PC-3 (cell line): ENCODE data around the gene UGT1A9. TPM values are rescaled to one million over a fixed set of nuclear protein-coding genes. Genes with fewer than 3 reads are reported as not detected.

ENCODE experiments used
- ATAC-seq: fragments of 200-7000 bp; cut with Tn5 transposase; 2 replicates; pipeline ENCODE4 v1.9.1; 2020; ENCODE audit warnings: mild to moderate bottlenecking, moderate library complexity
- BruUV-seq: library from RNA; stranded (reverse); fragments of 400-500 nt; replicated peaks from 2 replicates; lab custom pipeline; 2021; lab: Mats Ljungman, UMichigan
- CTCF ChIA-PET: fragments of 300-600 bp; sonication (Branson Sonifier 250); formaldehyde crosslinking; loops from one replicate; lab custom pipeline; 2022; ENCODE audit warnings: antibody characterized with exemption; lab: Charles Lee
- POLR2A ChIA-PET: fragments of 300-600 bp; sonication (Branson Sonifier 250); formaldehyde crosslinking; loops from one replicate; lab custom pipeline; 2022; ENCODE audit warnings: antibody characterized with exemption; ENCODE audit not compliant: unreplicated experiment; lab: Charles Lee
- DNase-seq: peaks from one replicate; pipeline ENCODE4 v3.0.0-alpha.2; 2015
- H2AFZ ChIP-seq: fragments of 300-600 bp; sonication (generic); 2 replicates; pipeline ENCODE4 v1.6.0; 2016; ENCODE audit warnings: antibody characterized with exemption, low read length
- H3F3A ChIP-seq: fragments of 300-600 bp; sonication (generic); one replicate; pipeline ENCODE4 v1.6.0; 2017; ENCODE audit warnings: antibody characterized with exemption, low read length, control low read depth, mild to moderate bottlenecking; ENCODE audit not compliant: unreplicated experiment
- H3K27ac ChIP-seq: fragments of 300-600 bp; sonication (generic); 2 replicates; pipeline ENCODE4 v1.5.1; 2016; ENCODE audit warnings: mild to moderate bottlenecking, low read length
- H3K27me3 ChIP-seq: fragments of 300-600 bp; sonication (generic); 2 replicates; pipeline ENCODE4 v1.6.1; 2016; ENCODE audit warnings: low read length, mixed read lengths
- H3K36me3 ChIP-seq: fragments of 300-600 bp; sonication (generic); 2 replicates; pipeline ENCODE4 v1.6.1; 2016; ENCODE audit warnings: low read depth, mixed run types, low read length, mixed read lengths
- H3K4me1 ChIP-seq: fragments of 300-600 bp; sonication (generic); 2 replicates; pipeline ENCODE4 v1.5.1; 2016; ENCODE audit warnings: low read length; ENCODE audit not compliant: insufficient read depth
- H3K4me2 ChIP-seq: fragments of 300-600 bp; sonication (generic); 2 replicates; pipeline ENCODE4 v1.6.0; 2016; ENCODE audit warnings: low read length
- H3K4me3 ChIP-seq: fragments of 300-600 bp; sonication (generic); 2 replicates; pipeline ENCODE4 v1.5.1; 2016; ENCODE audit warnings: mild to moderate bottlenecking, low read length, mixed read lengths
- H3K79me2 ChIP-seq: fragments of 300-600 bp; sonication (generic); 2 replicates; pipeline ENCODE4 v1.6.1; 2017; ENCODE audit warnings: low read length, mixed read lengths
- H3K9ac ChIP-seq: fragments of 300-600 bp; sonication (generic); 2 replicates; pipeline ENCODE4 v1.6.0; 2016; ENCODE audit warnings: mild to moderate bottlenecking, low read length
- H3K9me2 ChIP-seq: fragments of 300-600 bp; sonication (generic); replicated peaks from 2 replicates; pipeline ENCODE4 v1.6.1; 2016; ENCODE audit warnings: mixed run types, low read length, mixed read lengths
- H3K9me3 ChIP-seq: fragments of 300-600 bp; sonication (generic); 2 replicates; pipeline ENCODE4 v1.6.1; 2016; ENCODE audit warnings: low read length, mixed read lengths
- H4K20me1 ChIP-seq: fragments of 300-600 bp; sonication (generic); 2 replicates; pipeline ENCODE4 v1.6.1; 2016; ENCODE audit warnings: low read length, mixed read lengths
- EZH2 ChIP-seq: fragments of 300-600 bp; sonication (generic); IDR thresholded peaks from one replicate; pipeline ENCODE4 v1.6.1; 2017; ENCODE audit warnings: antibody characterized with exemption, mild to moderate bottlenecking, low read length; ENCODE audit not compliant: unreplicated experiment
- EZH2phosphoT487 ChIP-seq: fragments of 300-600 bp; sonication (generic); IDR thresholded peaks from 2 replicates; pipeline ENCODE4 v1.6.1; 2018; ENCODE audit warnings: mild to moderate bottlenecking, antibody characterized with exemption, low read length, borderline replicate concordance
- intact Hi-C: fragments of 100-400 bp; cut with micrococcal nuclease; formaldehyde crosslinking; loops from 2 replicates; pipeline ENCODE4 v1.9.0; 2023
- total RNA-seq: library from RNA; depleted of rRNA; stranded (reverse); fragments of >200 nt; gene quantifications from 2 replicates; pipeline ENCODE4 v1.2.3, GENCODE V29; 2014
- TF ChIP-seq, protein P1 (sequence below): fragments of 300-600 bp; sonication (generic); conservative IDR thresholded peaks from 2 replicates; pipeline ENCODE4 v1.5.1; 2017; ENCODE audit warnings: antibody characterized with exemption, low read depth, mild to moderate bottlenecking, low read length

Gene UGT1A9
- total RNA-seq, 1 experiment from 2014 or later, result not detected

DNA sequence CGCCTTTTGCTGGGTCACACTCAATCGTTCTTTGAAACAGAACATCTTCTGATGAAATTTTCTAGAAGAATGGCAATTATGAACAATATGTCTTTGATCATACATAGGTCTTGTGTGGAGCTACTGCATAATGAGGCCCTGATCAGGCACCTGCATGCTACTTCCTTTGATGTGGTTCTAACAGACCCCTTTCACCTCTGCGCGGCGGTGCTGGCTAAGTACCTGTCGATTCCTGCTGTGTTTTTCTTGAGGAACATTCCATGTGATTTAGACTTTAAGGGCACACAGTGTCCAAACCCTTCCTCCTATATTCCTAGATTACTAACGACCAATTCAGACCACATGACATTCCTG, 41.5 kb downstream of the UGT1A9 start:
- DNase-seq (no peak), ATAC-seq (no peak)
- ChIA-PET POLR2A (no interaction called here), CTCF (no interaction called here)
- Histone ChIP-seq H3K9ac (no peak overlapping the region), H2AFZ (no peak overlapping the region), H3K27me3 (no peaks in the 10 kb centered on the region), H3F3A (no peaks in the 10 kb centered on the region), H3K4me3 (no peak overlapping the region), H3K36me3 (no peaks in the 10 kb centered on the region), H3K4me2 (no peak overlapping the region), H3K9me3 (no peaks in the 10 kb centered on the region), H3K79me2 (no peaks in the 10 kb centered on the region), H4K20me1 (no peaks in the 10 kb centered on the region), H3K4me1 (peaks cover 20% of the 10 kb centered on the region), H3K27ac (no peak overlapping the region), H3K9me2 (no peaks in the 10 kb centered on the region; the same call in 1 of the 2 replicates)
- no TSS peak for BruUV-seq
- intact Hi-C loops, result loop anchor here (5.0 kb wide), 1 partner anchor 119 kb away; no protein-coding TSS in a partner anchor
- no peak for TF ChIP-seq EZH2phosphoT487
- no peak for TF ChIP-seq EZH2
- TF ChIP-seq, protein P1, sequence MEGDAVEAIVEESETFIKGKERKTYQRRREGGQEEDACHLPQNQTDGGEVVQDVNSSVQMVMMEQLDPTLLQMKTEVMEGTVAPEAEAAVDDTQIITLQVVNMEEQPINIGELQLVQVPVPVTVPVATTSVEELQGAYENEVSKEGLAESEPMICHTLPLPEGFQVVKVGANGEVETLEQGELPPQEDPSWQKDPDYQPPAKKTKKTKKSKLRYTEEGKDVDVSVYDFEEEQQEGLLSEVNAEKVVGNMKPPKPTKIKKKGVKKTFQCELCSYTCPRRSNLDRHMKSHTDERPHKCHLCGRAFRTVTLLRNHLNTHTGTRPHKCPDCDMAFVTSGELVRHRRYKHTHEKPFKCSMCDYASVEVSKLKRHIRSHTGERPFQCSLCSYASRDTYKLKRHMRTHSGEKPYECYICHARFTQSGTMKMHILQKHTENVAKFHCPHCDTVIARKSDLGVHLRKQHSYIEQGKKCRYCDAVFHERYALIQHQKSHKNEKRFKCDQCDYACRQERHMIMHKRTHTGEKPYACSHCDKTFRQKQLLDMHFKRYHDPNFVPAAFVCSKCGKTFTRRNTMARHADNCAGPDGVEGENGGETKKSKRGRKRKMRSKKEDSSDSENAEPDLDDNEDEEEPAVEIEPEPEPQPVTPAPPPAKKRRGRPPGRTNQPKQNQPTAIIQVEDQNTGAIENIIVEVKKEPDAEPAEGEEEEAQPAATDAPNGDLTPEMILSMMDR, result no peak

- H3K79me2 ChIP-seq, result no peaks in the 10 kb centered on the region
- H3K27ac ChIP-seq, result no peak overlapping the region
Measured at GRCh38 chr2:233714121-233714520, 42.4 kb downstream of the UGT1A9 start.

GRCh38 chr2:233718552-233718951, 46.9 kb downstream of the UGT1A9 start, which contains the start of gene UGT1A4:
UGT1A4 (plus strand) TSS chr2:233718736; CDS start chr2:233718821, 85 bp downstream.
- Histone ChIP-seq H2AFZ (no peak within 1 kb of the TSS), H3K4me1 (no peaks in the 10 kb centered on the region), H3K27ac (no peak within 1 kb of the TSS), H3K4me2 (no peak within 1 kb of the TSS), H3K27me3 (no peaks in the 10 kb centered on the region), H3F3A (no peaks in the 10 kb centered on the region), H3K79me2 (no peaks in the 10 kb centered on the region), H3K9me2 (no peaks in the 10 kb centered on the region; the same call in 1 of the 2 replicates), H3K4me3 (no peak within 1 kb of the TSS), H4K20me1 (no peaks in the 10 kb centered on the region), H3K36me3 (no peaks in the 10 kb centered on the region), H3K9ac (no peak within 1 kb of the TSS), H3K9me3 (no peaks in the 10 kb centered on the region)
- ATAC-seq, result no peak
- intact Hi-C loops, result no loop called here
- no peak for DNase-seq
- TF ChIP-seq, protein P1, result no peak
- TF ChIP-seq EZH2 (no peak), EZH2phosphoT487 (no peak)
- BruUV-seq, result no TSS peak
- ChIA-PET POLR2A (no interaction called here), CTCF (no interaction called here)

More at GRCh38 chr2:233714121-233714520, 42.4 kb downstream of the UGT1A9 start:
- TF ChIP-seq, protein P1, result no peak
- TF ChIP-seq EZH2, result no peak
- TF ChIP-seq EZH2phosphoT487, result no peak
- Histone ChIP-seq H3K27me3 (no peaks in the 10 kb centered on the region), H3K4me3 (no peak overlapping the region), H3K9me3 (no peaks in the 10 kb centered on the region), H3K36me3 (no peaks in the 10 kb centered on the region), H3F3A (no peaks in the 10 kb centered on the region), H3K4me1 (peaks cover 12% of the 10 kb centered on the region), H3K9me2 (no peaks in the 10 kb centered on the region; the same call in 1 of the 2 replicates), H4K20me1 (no peaks in the 10 kb centered on the region), H3K4me2 (no peak overlapping the region), H2AFZ (no peak overlapping the region), H3K9ac (no peak overlapping the region)
- CTCF ChIA-PET, result no interaction called here
- no TSS peak for BruUV-seq
- ATAC-seq, result no peak
- intact Hi-C loops, result loop anchor here (5.0 kb wide), 1 partner anchor 118 kb away; no protein-coding TSS in a partner anchor
- peak; percentile 27 for DNase-seq
- POLR2A ChIA-PET, result no interaction called here
